CD4-positive, alpha-beta T cell treated with Interleukin-15 for 4 hours (primary cell): Measurements from ENCODE around the gene TMEM247.
"Not testable (repeated sequence)": the region's sequence is repeated elsewhere in the genome, so short reads cannot be mapped to it uniquely, and the experiment has no call there.

Source experiments
- DNase-seq: peaks from one replicate; pipeline ENCODE4 v3.0.0-alpha.2; 2020; ENCODE audit warnings: low spot score

Gene TMEM247

GRCh38 chr2:46458763-46459500 is 20.4 kb upstream of the TMEM247 start:
- DNase-seq: no peak

DNA sequence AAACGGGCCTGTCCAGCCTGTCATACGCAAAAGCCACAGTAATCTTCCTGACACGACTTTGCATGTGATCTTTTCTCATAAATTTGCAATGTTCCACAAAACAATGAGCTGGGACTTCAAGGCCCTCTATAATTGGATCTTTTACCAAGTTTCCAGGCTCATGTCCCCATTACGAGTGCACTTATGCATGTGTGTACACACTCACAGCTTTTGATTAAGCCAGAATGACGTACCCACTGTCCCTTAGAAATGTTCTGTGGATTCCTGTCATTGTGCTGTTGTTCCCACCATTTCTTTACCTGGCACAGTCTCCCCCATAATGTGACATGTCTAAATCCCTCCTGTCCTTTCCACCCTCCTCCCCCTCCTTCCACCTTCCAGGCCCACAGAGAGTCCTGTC is 19.7 kb upstream of the TMEM247 start:
- DNase-seq: no peak

GRCh38 chr2:46460241-46460921 is 19.0 kb upstream of the TMEM247 start:
- DNase-seq: no peak

GRCh38 chr2:46461011-46461674 is 18.2 kb upstream of the TMEM247 start:
- DNase-seq: peak; percentile 71

- peak; percentile 6 for DNase-seq
Measured at GRCh38 chr2:46461709-46462171, 17.6 kb upstream of the TMEM247 start.

- no peak for DNase-seq
Measured at GRCh38 chr2:46462936-46463335, 16.4 kb upstream of the TMEM247 start.

DNA sequence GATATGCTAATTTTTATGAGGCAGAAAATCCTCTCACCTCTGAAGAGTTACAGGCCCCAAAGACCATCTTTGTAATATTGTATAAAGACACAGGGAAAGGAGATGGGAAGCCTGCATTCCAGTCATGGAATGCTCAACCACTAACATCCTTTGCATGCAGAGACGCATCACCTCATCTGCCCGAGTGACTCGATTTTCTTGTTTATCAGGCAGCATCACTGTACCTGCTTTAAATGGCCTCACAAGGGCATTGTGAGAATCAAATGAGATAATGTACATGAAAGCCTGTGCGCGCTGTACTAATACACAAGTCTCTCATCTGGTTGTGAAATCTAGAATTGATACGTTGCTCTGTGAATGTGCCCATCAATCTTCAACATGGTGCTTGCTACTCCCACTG is 10.2 kb upstream of the TMEM247 start:
- no peak for DNase-seq

DNA sequence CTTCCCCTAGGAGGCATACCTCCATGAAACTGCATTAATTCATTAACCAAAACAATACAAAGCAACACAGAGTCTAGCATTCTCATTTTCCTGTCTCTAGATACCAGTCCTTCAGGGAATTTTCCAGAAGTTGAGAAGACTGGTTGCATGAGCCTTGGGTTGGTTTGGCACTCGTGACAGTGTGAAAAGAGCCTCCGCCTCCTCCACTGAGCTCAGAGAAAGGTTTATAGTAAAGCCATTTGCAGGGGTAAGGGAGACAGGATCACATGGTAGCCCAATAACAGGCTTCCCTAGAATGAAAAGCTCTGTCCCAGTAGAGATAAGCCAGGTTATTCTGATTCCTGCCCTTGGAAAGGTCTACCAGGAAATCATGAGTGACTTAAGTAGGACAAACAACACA is 9.7 kb upstream of the TMEM247 start:
- no peak for DNase-seq

DNA sequence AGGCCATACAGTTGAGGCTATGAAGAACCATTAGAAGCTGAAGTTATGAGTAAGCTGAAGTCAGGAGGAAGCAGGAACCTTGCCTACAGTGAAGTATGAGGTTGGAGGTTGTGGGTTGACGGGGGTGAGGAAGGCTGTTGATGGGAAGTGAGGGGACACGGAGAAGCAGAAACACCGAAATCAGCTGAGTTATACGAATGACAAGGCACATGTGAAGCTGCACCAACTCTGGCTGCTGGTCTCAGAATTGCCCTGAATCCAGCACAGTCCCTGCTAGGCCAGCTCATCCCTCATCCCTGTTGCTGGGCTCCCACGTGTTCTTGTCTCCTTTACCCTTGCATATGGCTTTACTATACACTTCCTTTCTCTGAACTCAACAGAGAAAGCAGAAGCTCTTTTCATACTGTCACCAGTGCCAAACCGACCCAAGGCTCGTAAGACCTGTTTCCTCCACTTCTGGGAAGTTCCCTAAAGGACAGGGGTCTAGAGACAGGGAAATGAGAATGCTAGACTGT is 9.2 kb upstream of the TMEM247 start:
- no peak for DNase-seq

GRCh38 chr2:46471019-46471583 is 8.3 kb upstream of the TMEM247 start:
- DNase-seq: no peak

DNA sequence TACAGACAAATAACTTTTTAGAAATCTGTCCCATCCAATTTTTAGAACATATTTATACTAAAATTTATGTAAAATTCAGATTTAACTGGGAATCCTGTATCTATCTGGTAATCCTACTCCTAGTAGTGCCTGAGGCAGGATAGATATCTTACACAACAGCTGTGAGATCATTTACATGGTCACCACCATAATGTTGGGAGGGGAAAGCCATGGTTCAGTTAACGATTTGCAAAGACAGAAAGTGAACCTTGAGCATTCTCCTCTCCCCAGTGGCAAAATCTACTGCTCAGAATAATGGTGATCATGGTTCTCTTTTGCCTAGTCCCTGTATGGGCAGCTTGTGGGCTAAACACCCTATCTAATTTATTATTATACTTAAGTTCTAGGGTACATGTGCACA is 7.7 kb upstream of the TMEM247 start:
- no peak for DNase-seq

DNA sequence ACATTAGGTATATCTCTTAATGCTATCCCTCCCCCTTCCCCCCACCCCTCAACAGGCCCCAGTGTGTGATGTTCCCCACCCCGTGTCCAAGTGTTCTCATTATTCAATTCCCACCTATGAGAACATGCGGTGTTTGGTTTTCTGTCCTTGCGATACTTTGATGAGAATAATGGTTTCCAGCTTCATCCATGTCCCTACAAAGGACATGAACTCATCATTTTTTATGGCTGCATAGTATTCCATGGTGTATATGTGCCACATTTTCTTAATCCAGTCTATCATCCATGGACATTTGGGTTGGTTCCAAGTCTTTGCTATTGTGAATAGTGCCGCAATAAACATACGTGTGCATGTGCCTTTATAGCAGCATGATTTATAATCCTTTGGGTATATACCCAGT is 7.2 kb upstream of the TMEM247 start:
- DNase-seq: not testable (repeated sequence)

- peak; percentile 16 for DNase-seq
Measured at GRCh38 chr2:46477462-46477861, 1.9 kb upstream of the TMEM247 start.

- DNase-seq: no peak
Measured at GRCh38 chr2:46477925-46478324, 1.4 kb upstream of the TMEM247 start.

GRCh38 chr2:46480562-46480961 is 1.2 kb downstream of the TMEM247 start:
- no peak for DNase-seq

DNA sequence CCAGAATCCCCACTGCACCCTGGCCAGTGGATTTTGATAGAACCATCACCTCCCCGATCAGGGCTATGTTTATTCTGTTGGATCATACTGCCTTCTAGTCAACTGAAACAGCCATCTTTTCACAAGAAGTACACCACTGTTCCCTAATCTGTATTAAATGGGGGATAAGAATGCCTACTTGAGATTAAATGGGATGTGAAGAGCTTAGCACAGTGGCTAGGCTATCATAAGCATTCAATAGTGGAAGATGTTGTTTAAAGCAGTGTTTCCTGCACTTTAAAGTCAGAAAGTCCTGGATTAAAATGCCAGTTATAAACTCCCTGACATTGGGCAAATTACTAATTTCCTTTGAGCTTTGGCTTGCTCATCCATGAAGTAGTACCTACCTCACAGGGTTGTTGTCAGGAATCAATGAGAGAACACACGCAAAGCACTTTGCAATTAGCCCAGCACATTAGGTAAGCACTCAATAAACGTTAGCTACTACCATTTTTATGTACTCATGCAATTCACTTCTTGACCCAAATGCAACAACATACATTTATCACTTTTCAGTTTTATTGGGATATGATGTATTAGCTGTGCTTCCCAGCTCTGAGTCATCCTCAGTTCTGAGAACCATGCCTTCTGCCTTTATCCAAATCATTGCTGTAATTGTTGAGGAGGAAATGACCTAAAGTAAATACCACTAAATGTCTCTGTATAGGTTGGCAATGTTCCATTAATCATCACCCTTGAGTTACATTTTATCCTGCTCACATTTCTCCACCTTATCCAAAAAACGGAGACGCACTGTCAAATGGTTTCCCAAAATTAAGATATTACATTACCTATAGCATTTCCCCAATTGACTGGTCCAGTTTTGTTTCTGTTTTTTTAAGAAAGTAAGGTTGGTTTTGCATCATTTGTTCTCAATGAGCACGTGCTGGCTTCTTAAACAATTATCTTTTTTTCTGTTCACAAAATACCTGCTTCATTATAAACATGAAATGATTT is 2.1 kb downstream of the TMEM247 start:
- no peak for DNase-seq

GRCh38 chr2:46482490-46482889 is 3.1 kb downstream of the TMEM247 start:
- DNase-seq: no peak

- DNase-seq: no peak
Measured at GRCh38 chr2:46485002-46485401, 5.6 kb downstream of the TMEM247 start.

DNA sequence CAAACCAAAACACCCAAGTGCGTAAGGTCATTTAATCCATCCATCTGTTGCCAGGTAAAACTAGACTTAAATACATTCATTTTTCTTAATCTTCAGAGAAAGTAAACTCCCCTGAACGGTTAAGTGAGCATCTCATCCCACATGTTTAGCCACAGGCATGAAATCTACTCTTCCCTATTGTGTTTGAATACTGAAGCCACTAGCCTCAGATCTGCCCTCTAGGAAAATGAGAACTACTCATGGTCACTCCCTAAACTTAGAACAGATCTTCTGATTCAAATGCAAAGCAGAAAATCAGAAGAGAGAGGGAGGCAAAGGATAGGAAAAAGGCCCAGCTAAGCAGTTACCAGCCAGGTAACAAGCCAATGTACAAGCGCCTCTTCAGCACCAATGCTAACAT is 7.1 kb downstream of the TMEM247 start:
- DNase-seq: no peak

DNA sequence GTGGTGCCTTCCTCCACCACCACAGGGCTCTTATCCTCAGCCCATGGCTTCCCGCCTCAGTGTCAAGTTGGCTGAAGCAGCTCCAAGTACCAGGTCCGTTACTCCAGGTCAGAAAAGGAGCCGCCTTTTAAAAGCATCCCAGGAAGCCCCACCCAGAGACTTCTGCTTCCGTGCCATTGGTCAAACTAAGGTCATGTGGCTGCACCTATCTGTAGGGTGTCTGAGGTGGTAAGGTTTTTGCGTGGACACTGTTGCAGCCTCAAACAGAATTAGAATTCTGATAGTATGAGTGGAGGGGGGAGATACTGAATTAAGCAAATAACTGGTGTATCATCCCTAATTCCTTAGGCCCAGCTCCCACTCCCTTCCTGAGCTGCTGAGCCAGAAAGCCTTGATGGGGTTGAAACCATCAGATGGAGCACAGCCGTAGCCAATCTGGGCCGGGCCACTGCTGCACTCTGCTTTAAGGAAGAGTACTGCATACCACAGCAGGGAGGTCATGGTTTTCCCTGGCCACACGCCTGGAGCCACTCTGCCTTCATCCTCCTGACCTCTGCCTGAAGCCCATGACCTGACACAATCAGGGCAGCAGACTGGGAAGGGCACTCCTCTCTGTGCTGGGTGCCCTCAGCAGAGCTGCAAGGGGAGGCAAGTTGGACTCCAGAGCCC is 8.4 kb downstream of the TMEM247 start:
- DNase-seq: no peak

GRCh38 chr2:46488389-46488788 is 9.0 kb downstream of the TMEM247 start:
- DNase-seq: no peak
